ENCODE measurements around the gene UCK2. TPM values are rescaled to one million over a fixed set of nuclear protein-coding genes. Genes with fewer than 3 reads are reported as not detected.

The UCK2 gene
- total and polyA plus RNA-seq, 2 of the 8 experiments (the other 6 are each of a cell fraction or from before 2014, with no cell fraction given): 103 to 109 TPM

DNA sequence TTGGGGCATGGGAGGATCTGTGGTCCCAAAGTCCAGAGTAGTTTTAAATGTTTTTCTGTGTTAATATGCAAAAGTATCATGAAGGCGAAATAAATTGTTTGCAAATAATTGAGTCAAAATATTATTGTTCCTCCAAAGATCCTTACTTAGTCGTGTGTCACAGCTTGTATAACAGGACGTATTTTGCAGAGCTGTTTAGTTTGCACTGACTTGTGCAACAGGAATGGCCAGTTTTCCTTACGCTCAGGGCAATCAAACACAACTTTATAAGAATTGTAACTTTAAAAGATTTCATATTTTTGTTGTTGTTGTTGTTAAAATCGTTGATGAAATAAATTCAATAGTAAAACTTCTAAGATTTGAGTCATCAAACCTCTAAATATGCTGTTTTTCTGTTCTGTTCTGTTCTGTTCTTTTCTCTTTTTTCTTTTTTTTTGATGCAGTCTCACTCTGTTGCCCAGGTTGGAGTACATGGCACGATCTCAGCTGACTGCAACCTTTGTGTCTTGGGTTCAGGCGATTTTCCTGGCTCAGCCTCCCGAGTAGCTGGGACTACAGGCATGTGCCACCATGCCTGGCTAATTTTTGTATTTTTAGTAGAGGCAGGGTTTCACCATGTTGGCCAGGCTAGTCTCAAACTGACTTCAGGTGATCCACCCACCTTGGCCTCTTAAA is 60.6 kb downstream of the UCK2 start:
- Histone ChIP-seq H4K8ac (ENCODE audit: extremely low read depth, insufficient read depth, low read length) (no peak overlapping the region), H3K56ac (replicated peaks; ENCODE audit: insufficient read length, low read depth, low read length) (no peak overlapping the region), H4K5ac (ENCODE audit: insufficient read length, low read depth, low read length) (no peak overlapping the region), H3K14ac (ENCODE audit: insufficient read length) (no peak overlapping the region), H2AFZ (ENCODE audit: low read length) (no peak overlapping the region), H3K4me1 (replicated peaks in 1 of 4; ENCODE audit: control insufficient read depth in 3 of 4, insufficient read depth in 4 of 4, low read length in 3 of 4) (peaks cover 0 to 13% (median 2%) of the 10 kb centered on the region in 4 experiments; a peak in 2 of 7 replicates), H2BK20ac (ENCODE audit: low read length) (no peak overlapping the region), H3K9me3 (ENCODE audit: insufficient read depth in 2 of 2, low read depth in 1 of 2, low read length in 1 of 2) (no peaks in the 10 kb centered on the region), H3K27ac (ENCODE audit: low read depth, low read length) (no peak overlapping the region), H3K23ac (ENCODE audit: insufficient read length) (no peak overlapping the region), H4K91ac (replicated peaks; ENCODE audit: insufficient read length, low read length) (no peak overlapping the region), H2BK12ac (ENCODE audit: low read depth, low read length) (no peak overlapping the region), H2BK15ac (ENCODE audit: low read length) (no peak overlapping the region), H3K18ac (ENCODE audit: extremely low read depth, low read length) (no peak overlapping the region), H2BK120ac (replicated peaks; ENCODE audit: low read depth, low read length) (no peak overlapping the region), H3K4me3 (ENCODE audit: extremely low read depth in 1 of 4, insufficient read depth in 2 of 4, low read depth in 3 of 4, low read length in 4 of 4) (no peak overlapping the region), H3K79me1 (ENCODE audit: low read depth, low read length) (peaks cover 18% of the 10 kb centered on the region), H2BK5ac (ENCODE audit: low read depth, low read length) (no peak overlapping the region), H3K79me2 (ENCODE audit: control insufficient read depth in 1 of 2, insufficient read depth in 2 of 2, low read length in 2 of 2) (peaks cover 15 to 91% of the 10 kb centered on the region in 2 experiments), H2AK5ac (ENCODE audit: low read depth, low read length) (no peak overlapping the region), H3K23me2 (ENCODE audit: low read depth, low read length) (no peaks in the 10 kb centered on the region), H3K27me3 (replicated peaks in 1 of 4; ENCODE audit: control insufficient read depth in 3 of 4, extremely low read depth in 1 of 4, insufficient read depth in 3 of 4, low read length in 3 of 4) (no peaks in the 10 kb centered on the region), H3K36me3 (ENCODE audit: control insufficient read depth in 2 of 4, insufficient read depth in 4 of 4, low read length in 3 of 4) (peaks cover 3 to 22% (median 15%) of the 10 kb centered on the region in 4 experiments; a peak in 6 of 8 replicates), H3K4ac (replicated peaks; ENCODE audit: insufficient read length, low read depth, low read length) (no peak overlapping the region), H3K9ac (replicated peaks in 1 of 4; ENCODE audit: extremely low read depth in 1 of 4, low read depth in 3 of 4, low read length in 3 of 4) (no peak overlapping the region), H4K20me1 (replicated peaks in 1 of 2; ENCODE audit: control insufficient read depth in 1 of 2, insufficient read depth in 2 of 2, low read length in 2 of 2) (peaks cover 20 to 28% of the 10 kb centered on the region in 2 experiments), H3K4me2 (ENCODE audit: insufficient read depth in 1 of 2, low read depth in 2 of 2, low read length in 2 of 2) (no peak overlapping the region)
- FAIRE-seq: no peak
- ChIA-PET CTCF (ENCODE audit: partially characterized antibody) (no interaction called here), POLR2A (ENCODE audit: partially characterized antibody) (no interaction called here)
- WGBS, 2 experiments (ENCODE audit: extremely low coverage in 1 of 2, insufficient coverage in 1 of 2, insufficient read length in 1 of 2, insufficient replicate concordance in 2 of 2, low coverage in 1 of 2, low lambda C conversion rate in 2 of 2, missing lambda C conversion rate in 1 of 2): 89% methylated on average over 8 of the region's 8 CpGs; no CpG with 5 or more reads in 1 of the 2 experiments
- DNase-seq (ENCODE audit: low read depth in 1 of 2, low spot score in 2 of 2): no peak
- TF ChIP-seq SRF (IDR thresholded peaks at IDR 0.05; ENCODE audit: low read depth, low read length): no peak
- TF ChIP-seq FOSL1 (IDR thresholded peaks at IDR 0.05; ENCODE audit: insufficient read depth, low read depth, low read length): no peak
- TF ChIP-seq SUZ12 (IDR thresholded peaks at IDR 0.05; ENCODE audit: low read length): no peak
- TF ChIP-seq MAX (IDR thresholded peaks at IDR 0.05): no peak
- no peak for TF ChIP-seq SAP30 (IDR thresholded peaks at IDR 0.05; ENCODE audit: insufficient read depth, insufficient replicate concordance, low read length)

Measured in H1 (cell line).